Mesothelial cell of epicardium (in vitro differentiated cells): ENCODE data around the gene SLC7A11. TPM values are rescaled to one million over a fixed set of nuclear protein-coding genes. Genes with fewer than 3 reads are reported as not detected.
A peak's percentile ranks its signal among the peaks of the same experiment; 100 is the strongest.

Experiments used
- DNase-seq, 2 experiments: peaks; one replicate each; pipeline ENCODE4 v3.0.0; 2021; ENCODE audit warnings: low spot score in 2 of 2; ENCODE audit not compliant: unreplicated experiment in 2 of 2
- H3K27ac Mint-ChIP-seq: 2 replicates; pipeline ENCODE4 v1.8.0; 2021; ENCODE audit warnings: mixed read lengths
- H3K27me3 Mint-ChIP-seq: 2 replicates; pipeline ENCODE4 v1.8.0; 2021; ENCODE audit warnings: low read depth, mixed read lengths
- H3K36me3 Mint-ChIP-seq: 2 replicates; pipeline ENCODE4 v1.8.0; 2021; ENCODE audit warnings: mixed read lengths
- H3K4me1 Mint-ChIP-seq: 2 replicates; pipeline ENCODE4 v1.8.0; 2021; ENCODE audit warnings: mixed read lengths
- H3K4me3 Mint-ChIP-seq: 2 replicates; pipeline ENCODE4 v1.8.0; 2021; ENCODE audit warnings: mild to moderate bottlenecking, moderate library complexity, mixed read lengths
- H3K9me3 Mint-ChIP-seq: 2 replicates; pipeline ENCODE4 v1.8.0; 2021; ENCODE audit warnings: mixed read lengths
- CTCF ChIP-seq: fragments of 200-600 bp; sonication (generic); IDR thresholded peaks from one replicate; pipeline ENCODE4 v1.5.0; 2021; ENCODE audit warnings: antibody characterized with exemption; ENCODE audit not compliant: unreplicated experiment
- total RNA-seq: library from RNA; stranded (reverse); gene quantifications from 3 replicates; pipeline ENCODE4 v1.2.1, GENCODE V29; 2021

SLC7A11 gene
- total RNA-seq, 1 donor from 2014 or later: 3.4 TPM

GRCh38 chr4:138199568-138200235 lies 42.4 kb downstream of the SLC7A11 start:
- H3K36me3 Mint-ChIP-seq: no peaks in the 10 kb centered on the region
- no peaks in the 10 kb centered on the region for H3K9me3 Mint-ChIP-seq
- H3K4me1 Mint-ChIP-seq: peaks cover 12% of the 10 kb centered on the region
- DNase-seq: no peak
- no peak for TF ChIP-seq CTCF
- H3K27ac Mint-ChIP-seq: peak overlapping the region; percentile 79
- no peak overlapping the region for H3K4me3 Mint-ChIP-seq
- H3K27me3 Mint-ChIP-seq: no peaks in the 10 kb centered on the region

DNA sequence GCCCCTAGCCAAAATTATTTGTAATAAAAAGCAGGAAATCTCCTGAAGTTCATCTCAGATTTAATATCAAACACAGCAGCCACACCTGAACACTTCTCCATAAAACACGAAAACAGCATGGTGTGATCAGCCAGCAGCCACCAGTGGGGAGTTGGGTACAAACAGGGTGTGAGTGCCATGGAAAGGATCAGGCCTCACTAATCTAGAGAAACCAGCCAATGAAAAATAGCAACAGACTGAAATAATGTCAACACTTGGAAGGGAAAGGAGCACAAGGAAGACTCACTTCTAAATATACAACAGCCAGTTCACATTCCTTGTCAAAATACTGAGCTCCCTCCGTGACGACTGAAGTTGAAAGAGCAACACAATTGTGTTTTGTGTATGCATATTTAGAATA lies 46.0 kb downstream of the SLC7A11 start:
- peaks cover 12% of the 10 kb centered on the region for H3K4me1 Mint-ChIP-seq
- H3K4me3 Mint-ChIP-seq: no peak overlapping the region
- no peaks in the 10 kb centered on the region for H3K9me3 Mint-ChIP-seq
- H3K27me3 Mint-ChIP-seq: no peaks in the 10 kb centered on the region
- TF ChIP-seq CTCF: no peak
- no peak overlapping the region for H3K27ac Mint-ChIP-seq
- H3K36me3 Mint-ChIP-seq: no peaks in the 10 kb centered on the region
- DNase-seq: no peak

DNA sequence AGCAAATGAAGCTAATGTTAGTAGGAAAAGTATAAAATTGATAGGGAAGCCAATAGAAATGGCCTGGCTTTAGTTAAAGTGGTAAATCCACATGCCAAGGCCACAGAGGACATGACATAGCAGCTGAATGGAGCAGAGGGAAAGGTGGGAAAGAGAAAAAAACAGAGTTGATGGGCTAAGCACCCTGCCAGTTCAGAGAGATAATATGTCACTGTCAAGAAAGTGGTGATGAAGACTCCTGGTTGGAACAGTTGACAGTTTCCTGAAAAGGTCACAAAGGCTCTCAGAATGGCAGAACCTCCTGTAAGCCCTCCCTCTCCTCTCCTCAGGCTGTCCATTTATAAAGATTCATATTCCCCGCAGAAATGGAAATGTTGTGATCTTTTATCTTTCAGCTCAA lies 48.2 kb downstream of the SLC7A11 start:
- Mint-ChIP-seq H3K9me3 (no peaks in the 10 kb centered on the region), H3K4me1 (peaks cover 2% of the 10 kb centered on the region), H3K27ac (no peak overlapping the region), H3K36me3 (no peaks in the 10 kb centered on the region), H3K27me3 (no peaks in the 10 kb centered on the region), H3K4me3 (no peak overlapping the region)
- no peak for TF ChIP-seq CTCF
- DNase-seq: no peak

GRCh38 chr4:138192113-138192512 lies 50.0 kb downstream of the SLC7A11 start:
- no peaks in the 10 kb centered on the region for H3K36me3 Mint-ChIP-seq
- TF ChIP-seq CTCF: no peak
- no peaks in the 10 kb centered on the region for H3K9me3 Mint-ChIP-seq
- DNase-seq: no peak
- H3K4me3 Mint-ChIP-seq: no peak overlapping the region
- no peaks in the 10 kb centered on the region for H3K4me1 Mint-ChIP-seq
- no peak overlapping the region for H3K27ac Mint-ChIP-seq
- no peaks in the 10 kb centered on the region for H3K27me3 Mint-ChIP-seq

GRCh38 chr4:138190452-138190858 lies 51.7 kb downstream of the SLC7A11 start:
- TF ChIP-seq CTCF: no peak
- Mint-ChIP-seq H3K4me3 (no peak overlapping the region), H3K27me3 (no peaks in the 10 kb centered on the region), H3K27ac (no peak overlapping the region), H3K9me3 (no peaks in the 10 kb centered on the region), H3K36me3 (no peaks in the 10 kb centered on the region), H3K4me1 (peaks cover 6% of the 10 kb centered on the region)
- no peak for DNase-seq

GRCh38 chr4:138189206-138189605 lies 52.9 kb downstream of the SLC7A11 start:
- TF ChIP-seq CTCF: no peak
- H3K36me3 Mint-ChIP-seq: no peaks in the 10 kb centered on the region
- no peak overlapping the region for H3K4me3 Mint-ChIP-seq
- H3K9me3 Mint-ChIP-seq: no peaks in the 10 kb centered on the region
- H3K4me1 Mint-ChIP-seq: peaks cover 9% of the 10 kb centered on the region
- no peak for DNase-seq
- no peak overlapping the region for H3K27ac Mint-ChIP-seq
- no peaks in the 10 kb centered on the region for H3K27me3 Mint-ChIP-seq
